ENCODE data around the gene NDUFB11.
"Not testable (repeated sequence)": the region's sequence is repeated elsewhere in the genome, so short reads cannot be mapped to it uniquely, and the experiment has no call there.

The NDUFB11 gene

GRCh38 chrX:47145395-47146120, 1.1 kb upstream of the NDUFB11 start:
- DNase-seq = no peak

DNA sequence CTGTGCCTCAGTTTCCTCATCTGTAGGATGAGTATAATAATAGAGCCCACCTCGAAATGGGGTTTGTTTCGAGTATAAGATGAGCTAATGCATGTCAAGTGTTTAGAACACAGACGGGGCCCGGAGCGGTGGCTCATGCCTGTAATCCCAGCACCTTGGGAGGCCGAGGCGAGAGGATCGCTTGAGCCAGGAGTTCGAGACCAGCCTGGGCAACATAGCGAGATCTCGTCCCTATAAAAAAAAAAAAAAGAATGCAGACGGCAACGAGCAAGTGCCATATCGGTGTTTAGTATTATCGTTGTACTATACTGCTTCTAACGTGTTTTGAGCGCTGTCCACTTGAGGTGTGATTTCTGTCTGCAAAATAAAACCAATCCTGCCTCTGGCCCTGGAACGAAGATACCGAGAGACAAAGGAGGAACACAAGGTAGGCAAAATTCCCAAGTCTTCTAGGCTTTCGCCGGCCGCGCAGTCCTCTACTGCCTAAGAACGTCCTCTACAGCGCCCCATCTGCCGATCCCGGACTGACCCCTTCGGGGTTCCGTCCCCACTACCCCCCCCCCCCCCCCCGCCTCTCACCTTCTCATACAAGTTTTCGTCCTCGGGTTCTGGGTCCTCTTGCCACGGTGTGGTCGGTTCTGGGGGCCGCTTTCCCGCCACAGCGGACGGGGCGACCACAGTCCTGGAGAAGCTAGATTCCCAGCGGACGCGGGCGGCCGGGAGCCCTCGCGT, 442 bp downstream of the NDUFB11 start:
- no peak for DNase-seq

GRCh38 chrX:47138171-47138570, 6.3 kb downstream of the NDUFB11 start:
- DNase-seq = no peak

DNA sequence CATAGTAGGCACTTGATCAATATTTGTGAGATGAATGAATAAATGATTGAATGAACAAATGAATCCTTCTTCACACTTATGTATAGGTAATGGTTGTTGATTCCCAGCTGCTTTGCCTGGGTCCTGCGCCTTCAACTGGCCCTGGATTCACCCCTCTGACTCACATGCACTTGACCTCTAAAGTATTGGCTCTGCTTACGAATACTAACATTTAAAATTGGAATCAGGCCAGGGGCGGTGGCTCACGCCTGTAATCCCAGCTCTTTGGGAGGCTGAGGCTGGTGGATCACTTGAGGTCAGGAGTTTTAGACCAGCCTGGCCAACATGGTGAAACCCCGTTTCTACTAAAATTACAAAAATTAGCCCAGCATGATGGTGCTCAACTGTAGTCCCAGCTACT, 8.9 kb downstream of the NDUFB11 start:
- not testable (repeated sequence) for DNase-seq

DNA sequence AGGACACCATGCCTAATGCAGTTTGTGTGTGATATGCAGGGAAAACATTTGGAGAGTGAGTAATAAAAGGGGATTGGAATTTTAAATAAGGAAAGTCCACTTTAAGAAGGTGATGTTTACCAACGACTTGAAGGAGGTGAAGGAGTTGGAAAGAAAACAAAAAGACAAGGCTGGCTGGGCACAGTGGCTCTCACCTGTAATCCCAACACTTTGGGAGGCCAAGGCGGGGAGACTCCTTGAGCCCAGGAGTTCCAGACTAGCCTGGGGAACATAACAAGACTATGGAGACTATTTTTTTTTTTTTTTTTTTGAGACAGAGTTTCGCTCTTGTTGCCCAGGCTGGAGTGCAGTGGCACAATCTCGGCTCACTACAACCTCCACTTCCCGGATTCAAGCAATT, 11.0 kb downstream of the NDUFB11 start:
- no peak for DNase-seq

DNA sequence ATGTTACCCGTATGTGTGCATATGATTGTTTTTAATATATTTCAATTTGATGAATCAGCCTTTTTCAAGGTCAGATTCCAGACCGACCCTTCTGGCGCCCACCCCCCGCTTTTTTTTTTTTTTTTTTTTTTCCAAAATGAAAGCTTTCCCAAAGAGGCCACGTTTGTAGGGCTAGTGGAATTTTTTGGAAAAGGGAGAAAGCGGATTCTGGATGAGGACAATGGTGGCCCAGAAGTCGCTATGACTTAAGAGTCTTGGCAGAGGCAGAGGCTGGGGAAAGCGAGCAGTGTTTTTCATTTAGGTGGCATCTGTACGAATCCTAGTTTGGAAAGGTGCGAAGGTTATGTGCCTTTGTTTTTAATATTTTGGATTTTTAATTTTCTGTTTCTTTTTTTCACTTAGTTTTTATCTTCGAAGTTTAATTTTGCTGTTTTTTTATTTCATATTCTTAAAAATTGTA, 14.6 kb downstream of the NDUFB11 start:
- DNase-seq = no peak

DNA sequence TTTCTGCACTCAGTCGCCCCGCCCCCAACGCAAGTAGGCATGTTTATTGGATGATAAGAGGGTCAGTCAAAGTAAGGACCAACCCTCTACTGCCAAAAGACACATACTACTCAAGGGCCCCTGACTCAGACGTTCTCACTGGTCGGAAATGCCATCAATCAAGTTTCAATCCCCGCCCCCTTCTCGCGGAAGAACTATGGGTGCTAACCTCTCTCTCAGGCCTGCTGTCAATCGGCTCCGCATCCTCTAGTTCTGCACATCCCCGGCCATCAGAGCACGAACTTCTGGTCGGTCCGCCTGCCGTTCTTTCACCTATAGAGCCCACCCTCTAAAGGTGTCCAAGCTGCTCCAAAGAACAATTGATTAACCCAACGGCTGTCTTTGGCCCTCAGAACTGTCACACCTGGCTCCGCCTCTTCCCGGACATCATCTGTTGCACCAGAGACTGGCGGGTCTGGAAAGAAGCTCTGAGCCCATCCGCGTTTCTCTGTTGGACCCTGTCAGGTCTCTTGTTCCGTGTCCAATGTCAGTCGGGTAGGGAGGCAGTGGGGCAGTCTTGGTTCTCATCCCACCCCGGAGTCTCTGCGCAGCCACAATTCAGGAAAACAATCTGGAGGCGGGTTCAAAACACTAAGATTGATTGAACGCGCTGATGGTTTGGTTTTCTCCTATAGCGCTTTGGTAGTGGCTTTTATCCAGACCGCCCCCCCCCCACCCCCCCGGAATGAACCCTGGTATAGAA, 15.2 kb downstream of the NDUFB11 start:
- peak; percentile 85 for DNase-seq

DNA sequence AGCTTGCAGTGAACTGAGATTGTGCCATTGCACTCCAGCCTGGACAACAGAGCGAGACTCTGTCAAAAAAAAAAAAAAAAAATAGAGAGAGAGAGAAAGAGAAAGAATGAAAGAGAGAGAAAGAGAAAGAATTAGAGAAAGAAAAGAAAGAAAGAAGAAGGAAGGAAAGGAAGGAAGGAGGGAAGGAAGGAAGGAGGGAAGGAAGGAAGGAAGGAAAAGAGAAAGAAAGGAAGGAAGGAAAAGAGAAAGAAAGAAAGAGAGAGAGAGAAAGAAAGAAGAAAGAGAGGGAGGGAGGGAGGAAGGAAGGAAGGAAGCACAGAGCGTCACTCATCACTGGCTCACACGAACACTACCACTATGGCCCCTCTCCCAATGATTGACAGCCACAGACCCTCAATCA, 20.0 kb downstream of the NDUFB11 start:
- not testable (repeated sequence) for DNase-seq

DNA sequence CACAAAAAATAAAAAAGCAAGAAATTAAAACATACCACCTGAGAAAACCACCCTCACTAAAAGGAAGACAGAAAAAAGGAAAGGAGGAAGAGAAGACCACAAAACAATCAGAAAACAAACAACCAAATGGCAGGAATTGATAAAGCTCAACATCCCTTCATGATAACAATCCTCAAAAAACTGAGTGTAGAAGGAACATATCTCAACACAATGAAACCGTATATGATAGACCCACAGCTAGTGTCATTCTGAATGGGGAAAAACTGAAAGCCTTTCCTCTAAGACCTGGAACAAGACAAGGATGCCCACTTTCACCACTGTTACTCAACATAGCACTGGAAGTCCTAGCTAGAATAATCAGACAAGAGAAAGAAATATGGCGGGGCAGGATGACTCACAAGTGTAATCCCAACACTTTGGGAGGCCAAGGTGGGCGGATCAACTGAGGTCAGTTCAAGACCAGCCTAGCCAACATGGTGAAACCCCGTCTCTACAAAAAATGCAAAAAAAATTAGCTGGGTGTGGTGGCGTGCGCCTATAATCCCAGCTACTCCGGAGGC, 27.9 kb downstream of the NDUFB11 start:
- DNase-seq = not testable (repeated sequence)

GRCh38 chrX:47112316-47112954, 32.1 kb downstream of the NDUFB11 start:
- DNase-seq = no peak

- DNase-seq = not testable (repeated sequence)
Observed at GRCh38 chrX:47110936-47111615, 33.4 kb downstream of the NDUFB11 start.

DNA sequence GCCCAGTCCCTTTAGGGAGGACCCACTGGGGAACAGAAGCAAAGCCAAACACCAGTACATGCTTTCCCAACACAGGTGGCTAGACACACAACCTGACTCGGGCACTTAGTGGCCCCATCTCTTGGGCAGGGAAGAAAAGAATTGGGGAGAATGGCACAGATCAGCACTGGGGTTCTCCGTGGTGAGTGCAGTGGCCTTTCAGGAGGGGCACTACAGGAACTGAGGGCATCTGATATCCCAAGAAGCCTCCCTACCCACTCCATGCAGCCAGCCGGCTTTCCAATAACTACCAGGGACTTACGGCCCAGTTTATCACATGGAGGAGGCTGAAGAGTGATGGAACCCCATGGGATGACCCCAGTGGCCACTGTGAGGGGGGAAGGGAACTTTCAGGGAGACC, 43.3 kb downstream of the NDUFB11 start:
- no peak for DNase-seq

- no peak for DNase-seq
Observed at GRCh38 chrX:47098338-47099094, 46.0 kb downstream of the NDUFB11 start.

DNA sequence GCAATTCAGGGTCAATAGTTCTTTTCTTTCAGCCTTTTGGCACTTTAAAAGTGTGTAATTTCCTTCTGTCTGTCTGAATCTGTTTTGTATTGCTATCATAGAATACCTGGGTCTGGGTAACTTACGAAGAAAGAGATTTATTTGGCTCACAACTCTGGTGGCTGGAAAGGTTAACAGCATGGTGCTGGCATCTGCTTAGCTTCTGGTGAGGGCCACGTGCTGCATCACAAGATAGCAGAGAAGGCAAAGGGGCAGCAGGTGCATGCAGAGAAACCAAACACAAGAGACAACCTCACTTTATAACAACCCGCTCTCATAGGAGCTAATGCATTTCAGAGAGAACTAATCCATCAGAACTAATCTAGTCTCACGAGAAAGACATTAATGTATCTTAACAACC, 47.5 kb downstream of the NDUFB11 start:
- DNase-seq = no peak

DNA sequence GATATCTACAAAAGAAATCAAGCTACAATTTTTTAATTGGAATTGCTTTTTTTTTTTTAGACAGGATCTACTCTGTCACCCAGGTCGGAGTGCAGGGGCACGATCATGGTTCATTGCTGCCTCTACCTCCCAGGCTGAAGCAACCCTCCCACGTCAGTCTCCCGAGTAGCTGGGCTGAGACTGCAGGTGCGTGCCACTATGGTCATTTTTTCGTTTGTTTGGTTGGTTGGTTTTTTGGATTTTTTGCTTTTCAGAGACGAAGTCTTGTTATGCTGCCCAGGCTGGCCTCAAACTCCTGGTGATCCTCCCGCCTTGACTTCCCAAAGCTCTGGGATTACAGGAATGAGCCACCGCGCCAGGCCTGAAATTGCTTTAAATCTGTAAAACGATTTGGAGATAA, 50.6 kb downstream of the NDUFB11 start:
- DNase-seq = no peak

- no peak for DNase-seq
Observed at GRCh38 chrX:47093248-47093647, 51.3 kb downstream of the NDUFB11 start.

Measured in activated effector memory CD4-positive, alpha-beta T cell treated with Interleukin-2 at 50 U/mL for 16 hours (primary cell).